Measurements from ENCODE around the gene LAIR2. TPM values are rescaled to one million over a fixed set of nuclear protein-coding genes. Genes with fewer than 3 reads are reported as not detected.
"Not testable (repeated sequence)": the region's sequence is repeated elsewhere in the genome, so short reads cannot be mapped to it uniquely, and the experiment has no call there.

LAIR2 gene
- total RNA-seq, 1 donor from 2014 or later = not detected

- DNase-seq = peak; percentile 97
- intact Hi-C loops (cut with micrococcal nuclease) = no loop called here
- peak; percentile 75 for ATAC-seq
Observed at GRCh38 chr19:54463531-54464043, 39.0 kb upstream of the LAIR2 start, which contains the start of gene LENG9. Gene LENG9 (minus strand): TSS chr19:54463778. CDS start chr19:54463526, 252 bp downstream.

- intact Hi-C loops (cut with micrococcal nuclease) = no loop called here
- peak; percentile 79 for DNase-seq
- peak; percentile 40 for ATAC-seq
Observed at GRCh38 chr19:54464044-54464629, 38.5 kb upstream of the LAIR2 start.

- ATAC-seq = peak; percentile 80
- intact Hi-C loops (cut with micrococcal nuclease) = no loop called here
- peak; percentile 95 for DNase-seq
Observed at GRCh38 chr19:54464630-54465425, 37.8 kb upstream of the LAIR2 start.

GRCh38 chr19:54465426-54466109 lies 37.1 kb upstream of the LAIR2 start:
- intact Hi-C loops (cut with micrococcal nuclease) = no loop called here
- ATAC-seq = no peak

GRCh38 chr19:54466110-54466480 lies 36.5 kb upstream of the LAIR2 start:
- DNase-seq; ATAC-seq; intact Hi-C loops (cut with micrococcal nuclease): not testable (repeated sequence)

More at GRCh38 chr19:54465426-54466109, 37.1 kb upstream of the LAIR2 start:
- peak; percentile 47 for DNase-seq

GRCh38 chr19:54469496-54469934 lies 33.1 kb upstream of the LAIR2 start:
- DNase-seq = peak; percentile 77
- intact Hi-C loops (cut with micrococcal nuclease) = no loop called here
- ATAC-seq = peak; percentile 6

GRCh38 chr19:54470276-54470887 lies 32.2 kb upstream of the LAIR2 start:
- ATAC-seq = no peak

GRCh38 chr19:54470991-54471782 lies 31.4 kb upstream of the LAIR2 start:
- intact Hi-C loops (cut with micrococcal nuclease) = no loop called here
- ATAC-seq (peak; percentile 53), DNase-seq (peak; percentile 68)

More at GRCh38 chr19:54470276-54470887, 32.2 kb upstream of the LAIR2 start:
- no peak for DNase-seq
- intact Hi-C loops (cut with micrococcal nuclease) = no loop called here

GRCh38 chr19:54473071-54473891 lies 29.4 kb upstream of the LAIR2 start, which contains the start of gene CDC42EP5:
Gene CDC42EP5 (minus strand): TSS chr19:54473296. CDS start chr19:54465547, 7,749 bp downstream.
- intact Hi-C loops (cut with micrococcal nuclease) = no loop called here
- peak; percentile 94 for ATAC-seq
- DNase-seq = peak; percentile 83

- intact Hi-C loops (cut with micrococcal nuclease) = no loop called here
- DNase-seq = no peak
- no peak for ATAC-seq
Observed at GRCh38 chr19:54473892-54474372, 28.7 kb upstream of the LAIR2 start.

- intact Hi-C loops (cut with micrococcal nuclease) = no loop called here
- DNase-seq (no peak), ATAC-seq (no peak)
Observed at GRCh38 chr19:54475706-54476105, 26.9 kb upstream of the LAIR2 start.

- no peak for DNase-seq
- intact Hi-C loops (cut with micrococcal nuclease) = no loop called here
- no peak for ATAC-seq
Observed at GRCh38 chr19:54477650-54478049, 25.0 kb upstream of the LAIR2 start.

GRCh38 chr19:54478677-54479266 lies 23.9 kb upstream of the LAIR2 start:
- no peak for ATAC-seq
- intact Hi-C loops (cut with micrococcal nuclease) = no loop called here
- DNase-seq = no peak

- no peak for DNase-seq
- no peak for ATAC-seq
- intact Hi-C loops (cut with micrococcal nuclease) = no loop called here
Observed at GRCh38 chr19:54480051-54480450, 22.6 kb upstream of the LAIR2 start.

GRCh38 chr19:54481326-54481930 lies 21.2 kb upstream of the LAIR2 start:
- intact Hi-C loops (cut with micrococcal nuclease) = no loop called here
- ATAC-seq (peak; percentile 43), DNase-seq (no peak)

GRCh38 chr19:54482889-54483288 lies 19.7 kb upstream of the LAIR2 start:
- ATAC-seq = no peak
- intact Hi-C loops (cut with micrococcal nuclease) = no loop called here

GRCh38 chr19:54484451-54484850 lies 18.2 kb upstream of the LAIR2 start:
- DNase-seq (no peak), ATAC-seq (no peak)
- intact Hi-C loops (cut with micrococcal nuclease) = no loop called here

More at GRCh38 chr19:54482889-54483288, 19.7 kb upstream of the LAIR2 start:
- no peak for DNase-seq
